Pulmonary artery endothelial cell (primary cell): Measurements from ENCODE around the gene CEP120. TPM values are rescaled to one million over a fixed set of nuclear protein-coding genes. Genes with fewer than 3 reads are reported as not detected.
"Not testable (repeated sequence)": the region's sequence is repeated elsewhere in the genome, so short reads cannot be mapped to it uniquely, and the experiment has no call there.

ENCODE experiments used
- DNase-seq: peaks from one replicate; pipeline ENCODE4 v3.0.0-alpha.2; 2011; ENCODE audit warnings: low read depth, low spot score
- total RNA-seq: library from RNA; depleted of rRNA; stranded (reverse); fragments of >200 nt; gene quantifications from 2 replicates; pipeline ENCODE4 v1.2.3, GENCODE V29; 2014

CEP120 gene
- total RNA-seq, 1 donor from 2014 or later: 14.2 TPM

DNA sequence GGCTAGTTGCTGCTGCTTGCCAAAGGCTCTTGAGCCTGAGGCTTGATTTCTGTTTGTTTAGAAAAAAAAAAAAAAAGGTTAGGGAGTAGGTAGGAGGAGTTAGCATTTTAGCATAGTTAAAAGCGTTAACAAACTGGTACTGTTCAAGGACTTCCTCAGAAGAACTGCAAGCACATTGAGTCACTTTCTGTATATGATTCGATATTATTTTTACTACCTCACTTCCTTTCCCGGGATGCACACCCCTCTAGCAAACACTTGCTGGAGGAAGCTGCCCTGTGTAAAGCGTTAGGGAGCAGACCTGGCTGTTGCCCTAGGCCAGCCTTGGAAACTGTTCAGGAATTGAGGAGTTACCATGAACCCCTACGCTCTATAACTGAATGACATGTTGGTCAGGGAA lies 15.7 kb upstream of the CEP120 start:
- no peak for DNase-seq

DNA sequence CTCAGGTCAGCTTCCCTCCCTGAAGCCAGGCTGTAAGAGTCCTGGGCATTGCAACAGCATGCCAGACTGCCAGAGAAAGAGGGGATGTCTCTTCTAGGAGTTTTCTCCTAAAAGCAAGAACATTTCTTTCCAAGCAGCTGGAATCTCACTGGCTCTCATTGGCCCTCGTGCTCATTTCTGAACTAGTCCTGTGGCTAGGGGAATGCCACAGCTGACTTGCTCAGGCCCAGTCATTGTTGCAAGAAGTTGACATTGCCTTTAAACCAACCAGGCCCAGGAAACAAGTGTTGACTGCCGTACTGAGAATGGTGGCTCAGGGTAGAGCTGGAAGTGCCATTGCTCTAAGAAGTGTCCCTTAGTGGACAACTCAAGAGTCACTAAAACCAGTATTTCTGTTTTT lies 15.0 kb upstream of the CEP120 start:
- DNase-seq: no peak

DNA sequence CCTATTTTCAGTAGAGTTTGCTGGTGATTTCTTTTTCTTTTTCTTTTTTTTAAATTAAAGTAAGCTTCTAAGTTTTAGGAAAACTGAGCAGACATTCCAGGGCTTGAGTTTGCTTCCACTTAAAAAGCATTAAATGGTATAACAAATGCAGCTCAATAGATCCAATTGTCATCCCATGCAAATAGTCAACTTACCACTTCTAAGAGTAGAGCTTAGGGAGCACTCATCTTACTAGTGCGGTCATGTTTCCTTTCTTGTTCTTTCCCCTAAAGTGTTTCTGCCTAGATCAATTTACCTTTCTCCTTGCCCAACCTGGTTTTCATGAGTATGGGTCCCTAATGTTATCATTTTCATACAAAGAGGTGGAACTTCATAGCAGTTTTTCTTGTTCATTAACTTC lies 13.0 kb upstream of the CEP120 start:
- DNase-seq: no peak

DNA sequence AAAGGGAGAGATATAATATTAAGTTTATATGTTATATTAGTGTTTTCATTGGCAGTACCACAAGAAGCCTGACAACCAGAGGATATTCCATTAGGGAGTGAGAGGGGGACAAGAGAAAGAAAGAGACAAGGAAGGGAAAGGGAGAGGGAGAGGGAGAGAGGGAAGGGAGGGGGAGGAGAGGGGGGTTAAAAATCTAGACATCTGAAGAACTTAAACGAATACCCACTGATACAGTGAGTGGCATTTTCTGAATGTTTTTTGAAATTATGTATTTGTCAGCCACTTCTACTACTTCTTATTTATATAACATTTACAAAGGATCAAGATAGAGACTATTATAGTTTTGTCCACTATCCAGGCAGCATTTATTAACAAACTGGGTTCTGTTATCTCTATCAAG lies 11.6 kb upstream of the CEP120 start:
- no peak for DNase-seq

DNA sequence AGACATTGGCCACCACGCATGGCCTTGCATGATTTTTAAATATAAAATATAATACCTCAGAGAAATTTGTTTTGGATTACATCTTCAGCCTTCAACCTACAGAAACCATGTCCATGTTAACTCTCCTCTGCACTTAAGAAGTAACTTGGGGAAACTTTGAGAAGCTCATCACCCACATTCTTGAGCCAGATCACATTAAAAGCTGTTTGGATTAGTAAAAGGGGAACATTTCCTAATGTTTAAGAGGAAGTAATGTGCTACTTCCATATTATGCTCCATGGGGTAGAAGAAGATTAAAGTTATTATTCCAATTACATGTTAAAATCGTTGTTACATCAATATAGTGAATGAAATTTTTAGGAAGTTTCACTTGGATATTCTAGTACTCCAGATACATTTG lies 10.4 kb upstream of the CEP120 start:
- DNase-seq: no peak

DNA sequence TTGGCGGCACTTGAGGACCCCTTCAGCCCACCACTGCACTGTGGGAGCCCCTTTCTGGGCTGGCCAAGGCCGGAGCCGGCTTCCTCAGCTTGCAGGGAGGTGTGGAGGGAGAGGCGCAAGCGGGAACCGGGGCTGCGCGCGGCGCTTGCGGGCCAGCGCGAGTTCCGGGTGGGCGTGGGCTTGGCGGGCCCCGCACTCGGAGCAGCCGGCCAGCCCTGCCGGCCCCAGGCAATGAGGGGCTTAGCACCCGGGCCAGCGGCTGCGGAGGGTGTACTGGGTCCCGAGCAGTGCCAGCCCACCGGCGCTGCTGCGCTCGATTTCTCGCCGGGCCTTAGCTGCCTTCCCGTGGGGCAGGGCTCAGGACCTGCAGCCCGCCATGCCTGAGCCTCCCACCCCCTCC lies 7.2 kb upstream of the CEP120 start:
- not testable (repeated sequence) for DNase-seq

DNA sequence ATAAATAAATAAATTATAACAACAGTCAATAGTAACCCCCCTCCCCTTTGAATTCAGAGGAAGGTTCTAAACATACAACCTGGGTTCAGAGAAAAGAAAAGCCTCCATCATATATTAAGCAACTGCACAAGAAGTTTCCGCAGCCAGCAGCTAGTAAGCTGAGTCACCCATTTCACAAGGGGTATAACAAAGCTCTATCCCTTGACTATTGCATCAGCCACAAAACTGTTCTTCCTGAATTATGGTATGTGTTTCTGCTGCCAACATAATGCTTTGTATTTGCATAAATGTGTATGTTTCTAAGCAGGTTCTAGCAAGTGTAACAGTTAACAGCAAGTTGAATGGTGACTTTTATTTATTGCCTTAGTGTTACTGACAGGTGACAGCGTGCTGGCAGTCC lies 6.8 kb upstream of the CEP120 start:
- DNase-seq: no peak

DNA sequence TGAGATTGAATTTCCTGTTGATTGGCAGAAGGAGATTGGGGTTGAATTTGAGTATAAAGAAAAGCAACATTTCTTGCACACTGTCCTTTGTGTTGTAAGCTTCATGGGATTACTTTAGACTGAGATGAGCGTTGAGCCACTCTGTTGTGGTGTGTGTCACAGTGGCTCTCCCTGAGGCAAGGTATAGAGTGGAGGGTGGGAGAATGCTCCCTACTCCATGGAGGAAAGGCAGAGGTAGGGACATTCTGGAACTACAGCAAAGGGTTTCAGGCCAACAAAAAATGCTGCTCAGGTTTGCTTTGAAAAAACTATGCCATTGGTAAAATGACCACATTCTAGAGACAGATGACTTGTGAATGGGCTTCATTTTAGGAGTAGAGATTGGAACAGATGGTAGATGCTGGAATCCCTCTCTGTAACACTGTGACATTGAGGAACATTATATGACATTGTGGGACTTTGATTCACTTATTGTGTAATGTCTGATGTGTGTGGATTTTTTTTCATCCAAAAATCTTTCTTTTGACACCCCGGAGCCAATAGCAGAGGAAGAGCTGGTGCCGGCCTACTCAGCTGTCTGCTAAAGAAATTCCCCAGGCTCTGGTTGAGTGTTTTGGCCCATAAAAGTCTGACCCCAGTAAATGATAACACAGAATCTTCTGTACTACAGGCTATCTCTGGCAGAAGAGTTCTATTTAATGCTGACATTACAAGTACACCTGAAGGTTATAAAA lies 6.2 kb upstream of the CEP120 start:
- DNase-seq: no peak

DNA sequence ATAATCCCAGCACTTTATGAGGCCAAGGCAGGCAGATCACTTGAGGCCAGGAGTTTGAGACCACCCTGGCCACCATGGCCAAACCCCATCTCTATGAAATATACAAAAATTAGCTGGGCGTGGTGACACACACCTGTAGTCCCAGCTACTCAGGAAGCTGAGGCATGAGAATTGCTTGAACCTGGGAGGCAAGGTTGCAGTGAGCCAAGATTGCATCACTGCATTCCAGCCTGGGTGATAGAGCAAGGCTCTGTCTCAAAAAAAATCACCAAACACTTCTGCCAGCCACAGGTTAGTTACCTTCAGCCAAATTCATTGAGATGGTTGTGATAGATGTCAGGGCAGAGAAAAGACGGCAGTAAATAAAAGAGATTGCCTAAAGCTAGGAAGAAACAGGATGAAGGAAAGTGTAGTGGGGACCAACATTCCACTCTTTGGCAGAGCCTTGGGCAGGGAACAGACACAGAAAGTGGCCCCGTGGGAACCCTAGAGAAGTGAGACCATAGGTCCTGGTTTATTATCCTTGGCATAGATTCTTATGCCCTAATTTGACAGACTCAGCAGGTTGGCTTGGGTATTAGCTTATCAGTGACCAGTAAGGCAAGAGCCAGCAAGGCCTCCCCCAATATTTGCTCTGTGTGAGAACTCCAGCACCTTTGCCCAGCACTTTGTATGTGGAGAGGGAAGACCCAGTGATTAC lies 5.5 kb upstream of the CEP120 start:
- no peak for DNase-seq

DNA sequence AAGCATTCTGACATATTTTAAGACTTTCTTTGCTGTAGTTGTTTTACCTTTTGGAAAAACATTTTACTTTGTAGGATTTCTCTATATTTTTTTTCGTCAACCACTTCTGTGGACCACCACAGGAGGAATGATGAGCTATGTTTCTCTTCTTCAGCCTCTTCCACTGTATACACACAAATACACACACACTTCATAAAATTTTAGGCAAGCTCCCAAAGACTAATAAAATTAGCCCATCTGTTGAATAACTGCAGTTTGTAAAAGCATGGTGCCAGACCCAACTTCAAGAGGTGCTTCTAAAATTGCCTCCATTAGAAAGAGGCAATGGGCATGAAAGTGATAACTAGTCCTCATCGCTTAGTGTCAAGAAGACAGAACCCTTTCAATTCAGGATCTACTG lies 4.1 kb upstream of the CEP120 start:
- DNase-seq: no peak

DNA sequence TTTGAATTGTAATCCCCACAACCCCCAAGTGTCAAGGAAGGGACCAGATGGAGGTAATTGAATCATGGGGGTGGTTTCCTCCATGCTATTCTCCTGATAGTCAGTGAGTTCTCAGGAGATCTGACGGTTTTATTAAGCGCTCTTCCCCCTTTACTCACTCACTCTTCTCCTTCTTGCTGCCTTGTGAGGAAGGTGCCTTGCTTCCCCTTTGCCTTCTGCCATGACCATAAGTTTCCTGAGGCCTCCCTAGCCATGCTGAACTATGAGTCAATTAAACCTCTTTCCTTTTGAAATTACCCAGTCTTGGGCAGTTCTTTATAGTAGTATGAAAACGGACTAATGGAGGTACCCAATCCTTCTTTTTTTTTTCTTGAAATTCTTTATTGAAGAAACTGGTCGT lies 2.2 kb upstream of the CEP120 start:
- DNase-seq: no peak

DNA sequence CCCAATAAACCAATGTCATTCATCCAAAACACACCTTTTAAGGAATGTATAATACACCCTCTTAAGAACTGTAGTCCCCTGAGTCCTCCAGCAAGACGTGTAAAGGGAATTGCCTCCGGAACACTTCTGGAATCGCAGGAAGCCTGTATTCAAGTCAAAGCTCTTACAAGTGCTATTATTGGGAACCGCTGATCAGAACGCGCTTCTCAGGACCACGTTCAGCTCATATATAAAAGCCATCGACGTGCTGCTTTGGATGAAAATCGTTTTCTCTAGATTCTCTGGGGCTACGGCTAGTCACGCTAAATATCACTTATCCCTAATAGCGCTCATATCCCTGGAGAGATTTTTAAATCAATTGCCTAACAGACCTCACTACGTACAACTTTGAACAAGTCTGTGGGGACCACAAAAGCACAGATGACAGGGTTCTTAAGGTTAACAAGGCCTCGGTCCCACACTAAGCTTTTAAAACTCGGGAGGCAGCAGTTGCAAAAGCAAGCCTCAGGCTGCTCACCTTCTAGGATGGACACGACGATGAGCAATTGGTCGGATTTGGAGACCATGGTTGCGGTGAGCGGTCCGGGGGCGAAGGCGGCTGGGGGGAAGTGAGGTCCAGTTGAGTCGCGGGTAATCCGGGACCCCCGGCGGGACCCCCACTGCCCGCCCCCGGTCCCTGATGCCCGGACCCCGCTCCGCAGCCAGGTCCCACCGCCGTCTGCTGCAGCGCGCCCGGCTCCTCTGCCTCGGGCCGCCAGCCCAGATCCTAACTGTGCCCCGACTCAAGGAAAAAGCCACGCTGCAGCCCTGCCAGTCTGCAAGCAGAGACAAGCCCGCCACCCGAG lies 548 bp downstream of the CEP120 start:
- DNase-seq: peak; percentile 11

DNA sequence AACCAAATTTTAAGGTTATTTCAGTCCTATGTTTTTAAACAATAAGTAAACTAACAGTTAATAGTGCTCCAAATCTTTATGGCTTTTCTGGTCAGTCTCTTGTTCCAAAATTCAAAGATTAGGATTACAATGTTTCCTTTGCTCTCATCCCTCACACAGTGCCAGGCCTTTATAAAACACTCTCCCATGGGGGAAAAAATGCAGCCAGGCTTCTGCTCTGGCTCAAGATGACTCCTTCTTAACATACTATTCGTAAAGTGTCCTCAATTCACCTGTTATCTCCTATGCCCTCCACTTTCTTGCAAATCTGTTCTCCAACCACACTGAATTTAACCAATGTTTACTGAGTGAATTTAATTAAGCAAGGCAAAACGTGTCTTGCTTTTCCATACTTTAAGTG lies 1.4 kb downstream of the CEP120 start:
- DNase-seq: no peak

DNA sequence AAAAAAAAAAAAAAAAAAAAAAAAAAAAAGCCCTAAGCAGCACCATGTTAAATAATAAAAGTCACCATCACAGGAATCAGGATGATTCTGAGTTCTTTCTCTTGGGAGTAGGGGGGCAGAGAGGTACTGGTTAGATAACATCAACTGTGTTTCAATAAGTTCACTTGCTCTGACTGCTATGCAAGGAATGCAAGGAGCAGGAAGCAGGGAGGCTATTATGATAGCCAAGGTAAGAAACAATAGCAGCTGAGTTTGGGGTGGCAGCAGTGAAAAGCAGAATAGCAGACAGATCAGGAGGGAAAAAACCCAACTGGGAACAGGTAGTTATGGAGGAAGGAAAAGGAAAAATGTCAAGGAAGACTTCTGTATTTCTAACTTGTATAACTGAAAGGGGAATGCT lies 8.2 kb downstream of the CEP120 start:
- DNase-seq: no peak

DNA sequence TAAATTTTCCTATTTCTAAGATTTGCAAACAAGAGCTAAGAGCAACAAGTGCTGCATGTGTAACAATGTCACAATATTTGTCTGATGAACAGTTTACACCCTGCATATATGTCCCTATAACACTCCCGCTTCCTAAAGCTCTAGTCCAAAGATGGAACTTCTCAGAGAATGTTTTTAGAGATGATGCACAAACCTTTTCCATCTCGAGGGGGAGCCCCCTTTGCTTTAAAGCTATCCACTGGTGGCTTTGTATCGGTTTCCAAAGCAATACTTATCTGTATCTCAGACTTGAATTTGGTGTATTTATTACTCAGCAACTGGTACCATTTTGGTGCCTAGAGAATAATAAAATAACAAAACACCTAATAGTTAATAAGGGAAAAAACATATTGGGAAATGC lies 11.0 kb downstream of the CEP120 start:
- no peak for DNase-seq

DNA sequence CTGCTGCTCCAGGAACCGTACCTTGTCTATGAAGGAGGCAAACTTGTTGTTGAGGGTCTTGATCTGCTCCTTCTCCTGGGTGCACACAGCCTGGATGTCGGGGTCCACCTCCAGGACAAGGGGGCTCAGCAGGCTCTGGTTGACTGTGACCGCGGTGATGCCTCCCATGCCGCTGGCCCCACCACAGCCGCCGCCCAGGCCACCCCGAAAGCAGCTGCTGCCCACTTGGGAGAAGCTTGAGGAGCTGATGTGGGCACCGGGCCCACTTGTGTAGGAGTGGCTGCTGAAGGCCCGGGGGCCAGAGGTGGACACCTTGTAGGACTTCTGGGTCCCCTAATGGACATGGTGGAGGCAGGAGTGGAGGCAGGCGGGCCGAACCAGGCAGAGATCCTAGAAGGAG lies 21.2 kb downstream of the CEP120 start:
- not testable (repeated sequence) for DNase-seq

DNA sequence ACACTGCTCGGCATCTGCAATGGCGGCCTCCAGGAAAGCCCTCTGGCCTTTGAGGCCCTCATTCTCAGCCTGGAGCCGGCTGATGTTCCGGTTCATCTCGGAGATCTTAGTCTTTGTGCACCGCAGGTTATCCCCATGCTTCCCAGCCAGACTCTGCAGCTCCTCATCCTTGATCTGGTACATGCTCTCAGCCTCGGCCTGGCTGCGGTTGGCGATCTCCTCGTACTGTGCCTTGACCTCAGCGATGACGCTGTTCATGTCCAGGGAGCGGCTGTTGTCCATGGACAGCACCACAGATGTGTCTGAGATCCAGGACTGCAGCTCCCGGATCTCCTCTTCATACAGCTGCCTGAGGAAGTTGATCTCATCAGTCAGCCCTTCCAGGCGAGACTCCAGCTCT lies 21.9 kb downstream of the CEP120 start:
- DNase-seq: no peak

DNA sequence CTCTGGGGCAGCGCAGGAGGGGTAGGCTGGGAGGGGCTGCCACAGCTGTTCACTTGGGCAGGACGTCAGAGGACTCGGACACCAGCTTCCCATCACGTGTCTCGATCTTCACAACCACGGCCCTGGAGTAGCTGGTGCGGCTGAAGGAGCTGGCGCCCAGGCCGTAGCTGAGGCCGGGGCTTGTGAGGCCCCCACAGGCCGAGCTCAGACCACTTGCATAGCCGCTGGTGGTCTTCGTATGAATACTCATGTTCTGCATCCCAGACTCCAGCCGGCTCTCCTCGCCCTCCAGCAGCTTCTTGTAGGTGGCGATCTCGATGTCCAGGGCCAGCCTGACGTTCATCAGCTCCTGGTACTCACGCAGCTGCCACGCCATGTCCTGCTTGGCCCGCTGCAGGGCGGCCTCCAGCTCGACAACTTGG lies 22.3 kb downstream of the CEP120 start:
- not testable (repeated sequence) for DNase-seq

DNA sequence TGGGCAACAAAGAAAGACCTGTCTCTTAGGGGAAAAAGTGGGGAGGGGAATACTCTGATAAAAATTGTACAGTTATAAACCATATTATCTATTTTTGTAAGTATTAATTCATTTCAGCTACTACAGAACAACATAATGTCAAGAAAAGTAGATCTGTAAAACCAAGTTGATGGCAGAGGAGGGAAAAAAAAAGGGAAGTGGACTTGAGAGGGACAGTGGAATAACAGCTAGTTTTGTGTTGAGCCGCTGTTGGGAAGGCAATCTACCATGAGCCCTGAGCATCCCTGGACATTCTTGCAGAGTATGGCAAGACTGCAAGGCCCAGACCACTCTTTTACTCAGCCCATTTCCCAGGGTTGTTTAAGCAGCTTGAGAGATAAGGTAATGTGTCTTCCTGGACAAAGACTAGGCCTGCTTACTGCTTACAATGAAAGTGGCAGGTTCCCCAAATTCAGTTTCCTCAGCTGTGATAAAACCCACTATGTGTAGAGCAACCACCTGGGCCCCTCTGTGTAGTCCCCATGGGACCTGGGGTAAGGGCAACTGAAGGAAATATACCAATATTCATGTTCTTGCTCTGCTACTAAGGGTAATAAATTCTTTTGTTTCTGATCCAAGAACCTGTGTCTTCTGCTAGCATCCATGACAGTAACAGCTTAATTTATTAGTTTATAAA lies 25.0 kb downstream of the CEP120 start:
- no peak for DNase-seq

DNA sequence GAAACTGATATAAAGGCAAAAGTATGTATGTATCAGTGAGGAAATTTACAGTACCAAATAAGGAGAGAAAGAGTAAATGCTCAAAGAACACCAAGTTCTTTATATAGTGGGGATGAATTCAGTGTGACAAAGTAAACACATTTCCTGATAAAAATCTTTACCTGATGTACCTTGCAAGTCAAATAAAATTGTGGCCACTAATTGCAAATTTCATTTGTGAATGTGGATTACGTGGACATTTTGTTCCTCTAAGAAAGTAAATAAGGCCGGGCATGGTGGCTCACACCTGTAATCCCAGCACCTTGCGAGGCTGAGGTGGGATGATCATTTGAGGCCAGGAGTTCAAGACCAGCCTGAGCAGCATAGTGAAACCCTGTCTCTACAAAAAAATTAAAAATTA lies 25.7 kb downstream of the CEP120 start:
- DNase-seq: no peak

DNA sequence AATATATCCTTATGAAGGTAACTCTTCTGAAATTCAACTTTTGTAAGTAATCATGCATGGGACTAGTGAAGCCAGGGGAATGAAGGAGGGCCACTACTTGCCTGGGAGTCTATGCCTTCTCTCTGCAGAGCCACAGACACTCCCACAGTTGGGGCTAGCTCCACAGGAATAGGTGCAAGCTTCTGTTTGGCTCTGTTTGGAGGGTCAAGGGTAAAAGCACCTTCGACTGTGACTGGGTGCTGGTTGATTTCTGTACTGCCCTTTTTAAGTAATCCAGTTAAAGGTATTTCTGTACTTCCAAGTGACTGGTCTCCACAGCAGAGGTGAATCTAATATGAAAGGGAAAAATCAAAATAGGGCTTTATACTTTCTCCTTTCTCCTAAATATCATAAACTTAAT lies 32.2 kb downstream of the CEP120 start:
- no peak for DNase-seq

DNA sequence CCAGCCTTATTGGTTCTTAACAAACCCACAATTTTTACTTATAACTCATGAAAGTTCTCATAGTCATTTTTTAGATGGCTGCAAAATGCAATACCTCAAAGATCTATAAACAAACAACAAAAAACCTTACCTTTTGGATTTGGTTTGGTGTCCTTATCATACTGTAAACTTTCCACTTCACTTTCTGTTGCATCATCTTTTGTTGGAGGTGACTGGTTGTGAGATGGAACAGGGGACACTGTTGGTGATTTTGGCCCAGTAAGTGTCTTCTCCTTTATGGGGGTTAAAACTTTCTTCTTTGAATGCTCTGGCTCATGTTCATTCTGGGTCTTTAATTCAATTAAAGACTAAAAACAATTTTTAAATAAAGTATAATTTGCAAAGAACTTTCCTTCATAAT lies 33.4 kb downstream of the CEP120 start:
- DNase-seq: no peak
